GM19324 (cell line): ENCODE data around the gene SMIM26.
"Not testable (repeated sequence)": the region's sequence is repeated elsewhere in the genome, so short reads cannot be mapped to it uniquely, and the experiment has no call there.

Experiments
- ATAC-seq: cut with Tn5 transposase; IDR thresholded peaks from one replicate; pipeline ENCODE4 v1.9.1; 2021; ENCODE audit warnings: mild to moderate bottlenecking, moderate library complexity; ENCODE audit not compliant: unreplicated experiment, low FRiP score

SMIM26 gene

GRCh38 chr20:18566892-18567738, at the start of gene SMIM26:
Gene SMIM26 (plus strand): TSS chr20:18567432. CDS start chr20:18567479, 47 bp downstream.
- ATAC-seq = peak; percentile 99

- not testable (repeated sequence) for ATAC-seq
These were observed 45.2 kb upstream of the SMIM26 start for GRCh38 chr20:18522066-18522465.

GRCh38 chr20:18523066-18523465, 44.2 kb upstream of the SMIM26 start:
- ATAC-seq = no peak

- ATAC-seq = no peak
These were observed 42.6 kb upstream of the SMIM26 start for GRCh38 chr20:18524646-18525045.

- not testable (repeated sequence) for ATAC-seq
These were observed 40.5 kb upstream of the SMIM26 start for GRCh38 chr20:18526761-18527160.

GRCh38 chr20:18527339-18527738, 39.9 kb upstream of the SMIM26 start:
- no peak for ATAC-seq

- ATAC-seq = no peak
These were observed 39.4 kb upstream of the SMIM26 start for GRCh38 chr20:18527836-18528235.

GRCh38 chr20:18529041-18529440, 38.2 kb upstream of the SMIM26 start:
- no peak for ATAC-seq

GRCh38 chr20:18532626-18533025, 34.6 kb upstream of the SMIM26 start:
- no peak for ATAC-seq

- ATAC-seq = no peak
These were observed 33.7 kb upstream of the SMIM26 start for GRCh38 chr20:18533491-18533890.

GRCh38 chr20:18533978-18534644, 33.1 kb upstream of the SMIM26 start:
- no peak for ATAC-seq

GRCh38 chr20:18537651-18538050, 29.6 kb upstream of the SMIM26 start:
- ATAC-seq = no peak

GRCh38 chr20:18541741-18542140, 25.5 kb upstream of the SMIM26 start:
- ATAC-seq = no peak

GRCh38 chr20:18543216-18543615, 24.0 kb upstream of the SMIM26 start:
- ATAC-seq = no peak

- no peak for ATAC-seq
These were observed 23.3 kb upstream of the SMIM26 start for GRCh38 chr20:18543932-18544331.

GRCh38 chr20:18545566-18545965, 21.7 kb upstream of the SMIM26 start:
- no peak for ATAC-seq

- no peak for ATAC-seq
These were observed 18.8 kb upstream of the SMIM26 start for GRCh38 chr20:18548465-18548864.

GRCh38 chr20:18553746-18554145, 13.5 kb upstream of the SMIM26 start:
- ATAC-seq = no peak

- ATAC-seq = no peak
These were observed 483 bp downstream of the SMIM26 start for GRCh38 chr20:18567739-18568091.

GRCh38 chr20:18571009-18571408, 3.8 kb downstream of the SMIM26 start:
- ATAC-seq = no peak

GRCh38 chr20:18571578-18571977, 4.3 kb downstream of the SMIM26 start:
- ATAC-seq = no peak

GRCh38 chr20:18577942-18578341, 10.7 kb downstream of the SMIM26 start:
- ATAC-seq = no peak
